HepG2 (cell line): ENCODE data around the gene KRT3. TPM values are rescaled to one million over a fixed set of nuclear protein-coding genes. Genes with fewer than 3 reads are reported as not detected.
"Not testable (repeated sequence)": the region's sequence is repeated elsewhere in the genome, so short reads cannot be mapped to it uniquely, and the experiment has no call there.

Source experiments
- ATAC-seq: fragments of 200-7000 bp; cut with Tn5 transposase; 3 replicates; pipeline ENCODE4 v1.9.1; 2020; ENCODE audit warnings: mild to moderate bottlenecking, moderate library complexity
- BruUV-seq: library from RNA; stranded (reverse); fragments of 400-500 nt; replicated peaks from 2 replicates; lab custom pipeline; 2021; lab: Mats Ljungman, UMichigan
- CTCF ChIA-PET: fragments of 300-600 bp; formaldehyde crosslinking; extraction: SDS; loops from one replicate; lab custom pipeline; 2021; ENCODE audit warnings: low total read pairs, inconsistent platforms, low intra/inter-chr PET ratio; lab: Yijun Ruan, JAX
- POLR2A ChIA-PET: fragments of 350-600 bp; sonication (Branson Sonifier 250); formaldehyde crosslinking; loops from one replicate; lab custom pipeline; 2020; ENCODE audit warnings: antibody characterized with exemption, inconsistent platforms; lab: Yijun Ruan, JAX
- DNase-seq: peaks from one replicate; pipeline ENCODE4 v3.0.0-alpha.2; 2015; ENCODE audit warnings: low spot score
- FAIRE-seq: peaks from 3 replicates; lab custom pipeline; 2011; peaks lifted over from hg19 to GRCh38; lab: Jason Lieb, UNC
- H2AFZ ChIP-seq: one replicate; pipeline ENCODE4 v1.6.1; 2011; ENCODE audit warnings: low read length, inconsistent platforms
- H3K27ac ChIP-seq: fragments of 300-600 bp; 3 replicates; pipeline ENCODE4 v1.8.0; 2011; ENCODE audit warnings: mixed run types, mild to moderate bottlenecking, mixed read lengths, low read length, inconsistent platforms; ENCODE audit not compliant: insufficient read depth; ENCODE audit errors: extremely low read length
- H3K27me3 ChIP-seq, 2 experiments: fragments of 200-600 bp in 1 of 2; 2 replicates in 1 of 2; 3 replicates in 1 of 2; pipeline versions ENCODE4 v1.6.0 to v1.8.0; 2011; ENCODE audit warnings: low read length in 2 of 2, mild to moderate bottlenecking in 2 of 2, moderate library complexity in 2 of 2, inconsistent platforms in 1 of 2; ENCODE audit not compliant: insufficient read depth in 2 of 2, control insufficient read depth in 1 of 2
- H3K36me3 ChIP-seq, 2 experiments: fragments of 200-600 bp in 1 of 2; replicated peaks in 1 of 2; 2 replicates in 1 of 2; 3 replicates in 1 of 2; pipeline versions ENCODE4 v1.5.1 to v1.8.0; 2011; ENCODE audit warnings: low read length in 2 of 2, inconsistent platforms in 1 of 2; ENCODE audit not compliant: insufficient read depth in 2 of 2, control insufficient read depth in 1 of 2
- H3K4me1 ChIP-seq: 2 replicates; pipeline ENCODE4 v1.5.1; 2012; ENCODE audit warnings: low read length, inconsistent platforms; ENCODE audit not compliant: insufficient read depth
- H3K4me2 ChIP-seq: 2 replicates; pipeline ENCODE4 v1.6.0; 2011; ENCODE audit warnings: low read depth, low read length, inconsistent platforms
- H3K4me3 ChIP-seq, 3 experiments: fragments of 200-600 bp in 1 of 3; sonication (generic), shearing (Covaris generic) in 1 of 3; replicated peaks in 1 of 3; 2 replicates each; pipeline ENCODE4 v1.5.1; 2011 to 2016; ENCODE audit warnings: low read length in 3 of 3, inconsistent platforms in 2 of 3, low read depth in 2 of 3, mild to moderate bottlenecking in 2 of 3, control low read depth in 1 of 3, mixed read lengths in 1 of 3; ENCODE audit not compliant: insufficient read depth in 1 of 3
- H3K79me2 ChIP-seq: one replicate; pipeline ENCODE4 v1.6.1; 2011; ENCODE audit warnings: low read length, inconsistent platforms; ENCODE audit not compliant: insufficient read depth
- H3K9ac ChIP-seq: 2 replicates; pipeline ENCODE4 v1.6.0; 2011; ENCODE audit warnings: mild to moderate bottlenecking, low read depth, low read length, inconsistent platforms; ENCODE audit not compliant: insufficient read depth
- H3K9me3 ChIP-seq: 2 replicates; pipeline ENCODE4 v1.5.1; 2012; ENCODE audit warnings: mild to moderate bottlenecking, low read length
- H4K20me1 ChIP-seq: 2 replicates; pipeline ENCODE4 v1.6.0; 2011; ENCODE audit warnings: inconsistent platforms, mild to moderate bottlenecking, low read length, moderate library complexity; ENCODE audit not compliant: insufficient read depth
- PHF8 ChIP-seq: sonication (generic); formaldehyde crosslinking; IDR thresholded peaks from 2 replicates; pipeline ENCODE4 v1.5.0; 2020; ENCODE audit warnings: missing genetic modification reagents
- TAF15 ChIP-seq: fragments of 200-400 bp; formaldehyde crosslinking; IDR thresholded peaks from one replicate; pipeline ENCODE4 v1.6.1; 2018; ENCODE audit warnings: mild to moderate bottlenecking, low read depth, low read length; ENCODE audit not compliant: poor library complexity, severe bottlenecking
- ZNF329 ChIP-seq: sonication (generic); formaldehyde crosslinking; IDR thresholded peaks from 2 replicates; pipeline ENCODE4 v1.9.0; 2021; ENCODE audit warnings: low read depth, mild to moderate bottlenecking, missing genetic modification reagents
- ZNF552 ChIP-seq: sonication (generic); formaldehyde crosslinking; IDR thresholded peaks from 2 replicates; pipeline ENCODE4 v1.9.0; 2022; ENCODE audit warnings: missing genetic modification reagents, mild to moderate bottlenecking, borderline replicate concordance
- ZNF891 ChIP-seq: sonication (generic); formaldehyde crosslinking; IDR thresholded peaks from 2 replicates; pipeline ENCODE4 v1.5.0; 2020; ENCODE audit warnings: mild to moderate bottlenecking, missing genetic modification reagents
- WGBS: methylation state at CpG from one replicate; pipeline ENCODE4 v1.1.6; 2017; ENCODE audit warnings: low lambda C conversion rate; 5-methylcytosine and 5-hydroxymethylcytosine counted together
- in situ Hi-C: cut with HindIII; loops from 2 replicates; pipeline ENCODE4 v1.10.0; 2017; ENCODE audit warnings: low pct_unique_long_range_greater_than_20kb; ENCODE audit not compliant: extremely low pct_ligation_motif_present
- intact Hi-C: fragments of 100-400 bp; cut with micrococcal nuclease; formaldehyde crosslinking; loops from one replicate; pipeline ENCODE4 v1.10.0; 2022; ENCODE audit not compliant: unreplicated experiment
- polyA plus RNA-seq, 8 experiments: library from polyadenylated mRNA; depleted of rRNA in 3 of 8; stranded (reverse) in 7 of 8; unstranded in 1 of 8; fragments of >200 nt; fragmentation: Illumina TruSeq in 4 of 8; extraction: Trizol in 4 of 8; gene quantifications; 2 replicates each; pipeline versions ENCODE4 v1.2.1 to v1.2.3, GENCODE V29; 2011 to 2016; ENCODE audit warnings: low read depth in 4 of 8, missing spikeins in 1 of 8, mixed read lengths in 1 of 8; ENCODE audit not compliant: insufficient read depth in 1 of 8
- total RNA-seq, 5 experiments: library from RNA; depleted of rRNA; stranded (reverse); fragments of >200 nt; fragmentation: Illumina TruSeq; extraction: Trizol; gene quantifications; 2 replicates each; pipeline ENCODE4 v1.2.3, GENCODE V29; 2016; ENCODE audit warnings: low read depth in 1 of 5
- TF ChIP-seq, protein P1 (sequence below): sonication (generic); formaldehyde crosslinking; IDR thresholded peaks from 2 replicates; pipeline ENCODE4 v1.4.0; 2020; ENCODE audit warnings: missing genetic modification reagents

The KRT3 gene
- total and polyA plus RNA-seq, 2 of the 13 experiments (the other 11 are each of a cell fraction or from before 2014, with no cell fraction given) = not detected

DNA sequence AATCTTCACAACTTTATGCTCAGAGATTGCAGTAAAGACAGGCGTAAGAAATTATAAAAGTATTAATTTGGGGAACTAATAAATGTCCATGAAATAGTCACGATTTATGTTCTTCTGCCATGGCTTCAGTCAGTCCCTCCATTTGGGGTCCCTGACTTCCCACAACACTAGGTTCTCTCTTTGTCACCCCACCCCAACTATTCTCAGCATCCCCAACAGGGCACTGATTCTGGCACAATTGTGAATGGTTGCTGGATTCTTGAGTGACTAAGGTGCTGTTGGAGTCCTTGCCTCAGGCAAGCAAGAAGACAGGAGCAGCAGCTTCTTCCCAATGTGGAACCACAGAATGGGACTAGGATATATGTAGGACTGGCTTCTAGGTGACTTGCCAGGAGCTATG is 34.1 kb downstream of the KRT3 start (continued):
- TF ChIP-seq, protein P1, sequence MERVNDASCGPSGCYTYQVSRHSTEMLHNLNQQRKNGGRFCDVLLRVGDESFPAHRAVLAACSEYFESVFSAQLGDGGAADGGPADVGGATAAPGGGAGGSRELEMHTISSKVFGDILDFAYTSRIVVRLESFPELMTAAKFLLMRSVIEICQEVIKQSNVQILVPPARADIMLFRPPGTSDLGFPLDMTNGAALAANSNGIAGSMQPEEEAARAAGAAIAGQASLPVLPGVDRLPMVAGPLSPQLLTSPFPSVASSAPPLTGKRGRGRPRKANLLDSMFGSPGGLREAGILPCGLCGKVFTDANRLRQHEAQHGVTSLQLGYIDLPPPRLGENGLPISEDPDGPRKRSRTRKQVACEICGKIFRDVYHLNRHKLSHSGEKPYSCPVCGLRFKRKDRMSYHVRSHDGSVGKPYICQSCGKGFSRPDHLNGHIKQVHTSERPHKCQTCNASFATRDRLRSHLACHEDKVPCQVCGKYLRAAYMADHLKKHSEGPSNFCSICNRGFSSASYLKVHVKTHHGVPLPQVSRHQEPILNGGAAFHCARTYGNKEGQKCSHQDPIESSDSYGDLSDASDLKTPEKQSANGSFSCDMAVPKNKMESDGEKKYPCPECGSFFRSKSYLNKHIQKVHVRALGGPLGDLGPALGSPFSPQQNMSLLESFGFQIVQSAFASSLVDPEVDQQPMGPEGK (CRISPR knock-in tag) = no peak
- TF ChIP-seq ZNF891 (CRISPR knock-in tag) (no peak), TAF15 (no peak), ZNF329 (CRISPR knock-in tag) (no peak), PHF8 (CRISPR knock-in tag) (no peak), ZNF552 (CRISPR knock-in tag) (no peak)

GRCh38 chr12:52761218-52761617 is 34.7 kb downstream of the KRT3 start:
- intact Hi-C loops, H2AFZ ChIP-seq, H3K79me2 ChIP-seq, H3K27ac ChIP-seq, in situ Hi-C loops, ATAC-seq, FAIRE-seq, H3K9ac ChIP-seq, DNase-seq, H4K20me1 ChIP-seq, H3K4me3 ChIP-seq, CTCF ChIA-PET, H3K36me3 ChIP-seq, H3K4me2 ChIP-seq, POLR2A ChIA-PET, BruUV-seq, H3K27me3 ChIP-seq, H3K4me1 ChIP-seq, H3K9me3 ChIP-seq: not testable (repeated sequence)
- WGBS = 26% methylated on average over 8 of the region's 8 CpGs
